ENCODE data around the gene CBX7. TPM values are rescaled to one million over a fixed set of nuclear protein-coding genes. Genes with fewer than 3 reads are reported as not detected.
A peak's percentile ranks its signal among the peaks of the same experiment; 100 is the strongest.

CBX7 gene
- total and polyA plus RNA-seq, 2 experiments from 2014 or later: 2.6 to 11.5 TPM

GRCh38 chr22:39123751-39124581, 28.5 kb downstream of the CBX7 start:
- H3K4me1 Mint-ChIP-seq: peaks cover 3% of the 10 kb centered on the region
- Histone ChIP-seq H3K4me2 (peak overlapping the region; percentile 74), H3K27me3 (ENCODE audit: insufficient read depth) (no peaks in the 10 kb centered on the region; the same call in 1 of the 2 replicates), H4K20me1 (replicated peaks; ENCODE audit: insufficient read depth) (no peaks in the 10 kb centered on the region), H2AFZ (peak overlapping the region; percentile 87), H3K36me3 (ENCODE audit: insufficient read depth) (no peaks in the 10 kb centered on the region), H3K27ac (ENCODE audit: low read depth) (no peak overlapping the region), H3K4me3 (peak overlapping the region; percentile 45; the same call in 1 of the 2 replicates), H3K4me1 (ENCODE audit: insufficient read depth) (peaks cover 4% of the 10 kb centered on the region; the same call in 1 of the 2 replicates), H3F3A (replicated peaks; ENCODE audit: low read depth) (no peaks in the 10 kb centered on the region), H3K9me2 (ENCODE audit: insufficient read depth) (no peaks in the 10 kb centered on the region), H3K79me2 (replicated peaks; ENCODE audit: insufficient read depth) (no peaks in the 10 kb centered on the region)
- TF ChIP-seq EZH2 (IDR thresholded peaks at IDR 0.05; ENCODE audit: low read depth, unreplicated experiment) (no peak), CREB1 (CRISPR knock-in tag; IDR thresholded peaks at IDR 0.05; ENCODE audit: low read depth) (no peak), REST (IDR thresholded peaks at IDR 0.05; ENCODE audit: unreplicated experiment) (no peak), ZNF462 (CRISPR knock-in tag; IDR thresholded peaks at IDR 0.05) (no peak), EZH2phosphoT487 (IDR thresholded peaks at IDR 0.05; ENCODE audit: unreplicated experiment) (no peak), STAT1 (IDR thresholded peaks at IDR 0.05; ENCODE audit: unreplicated experiment) (no peak), CTCF (conservative IDR thresholded peaks at IDR 0.05; ENCODE audit: low read depth in 2 of 2) (no peak), ZNF114 (CRISPR knock-in tag; IDR thresholded peaks at IDR 0.05) (no peak), POLR2AphosphoS5 (IDR thresholded peaks at IDR 0.05; ENCODE audit: low read depth) (no peak), ZNF331 (CRISPR knock-in tag; IDR thresholded peaks at IDR 0.05; ENCODE audit: low read depth) (no peak), JUNB (IDR thresholded peaks at IDR 0.05; ENCODE audit: unreplicated experiment) (no peak), NANOG (IDR thresholded peaks at IDR 0.05; ENCODE audit: borderline replicate concordance) (no peak), ETS1 (IDR thresholded peaks at IDR 0.05) (no peak)
- peaks cover 4% of the 10 kb centered on the region; the same call in 2 of the 3 replicates for H3K9me3 Mint-ChIP-seq
- H3K27me3 Mint-ChIP-seq (ENCODE audit: insufficient read depth, low read depth, poor library complexity): peaks cover 3% of the 10 kb centered on the region
- DNase-seq (ENCODE audit: low spot score): peak; percentile 72
- peak overlapping the region; percentile 55 for H3K4me3 Mint-ChIP-seq
- peak; percentile 88 for ATAC-seq
- H3K36me3 Mint-ChIP-seq (ENCODE audit: low read depth): no peaks in the 10 kb centered on the region
- no peak overlapping the region for H3K27ac Mint-ChIP-seq

All from GM23338 (cell line).